ENCODE results near the gene TBC1D26.
"Not testable (repeated sequence)": the region's sequence is repeated elsewhere in the genome, so short reads cannot be mapped to it uniquely, and the experiment has no call there.

GRCh38 chr17:15736578-15736977 is 4.5 kb downstream of the TBC1D26 start:
- TF ChIP-seq CTCF, POLR2A (IDR thresholded peaks at IDR 0.05): not testable (repeated sequence)

All from heart left ventricle (tissue), 13 donors.